ENCODE results near the gene M1AP.
"Not testable (repeated sequence)": the region's sequence is repeated elsewhere in the genome, so short reads cannot be mapped to it uniquely, and the experiment has no call there.

The M1AP gene

GRCh38 chr2:74571058-74571457 is 77.1 kb downstream of the M1AP start:
- in situ Hi-C loops (cut with HindIII; ENCODE audit: low sequenced_read_pairs), result no loop called here

GRCh38 chr2:74569686-74570085 is 78.4 kb downstream of the M1AP start:
- in situ Hi-C loops (cut with HindIII; ENCODE audit: low sequenced_read_pairs), result no loop called here

- in situ Hi-C loops (cut with HindIII; ENCODE audit: low sequenced_read_pairs), result no loop called here
These were observed 80.2 kb downstream of the M1AP start for GRCh38 chr2:74567881-74568280.

GRCh38 chr2:74566754-74567085 is 81.4 kb downstream of the M1AP start:
- in situ Hi-C loops (cut with HindIII; ENCODE audit: low sequenced_read_pairs), result no loop called here

- in situ Hi-C loops (cut with HindIII; ENCODE audit: low sequenced_read_pairs), result no loop called here
These were observed 81.9 kb downstream of the M1AP start for GRCh38 chr2:74566076-74566753.

GRCh38 chr2:74564222-74564621 is 83.9 kb downstream of the M1AP start:
- in situ Hi-C loops (cut with HindIII; ENCODE audit: low sequenced_read_pairs), result no loop called here

- in situ Hi-C loops (cut with HindIII; ENCODE audit: low sequenced_read_pairs), result no loop called here
These were observed 85.9 kb downstream of the M1AP start for GRCh38 chr2:74562126-74562775.

- in situ Hi-C loops (cut with HindIII; ENCODE audit: low sequenced_read_pairs), result not testable (repeated sequence)
These were observed 87.1 kb downstream of the M1AP start for GRCh38 chr2:74561022-74561421.

- in situ Hi-C loops (cut with HindIII; ENCODE audit: low sequenced_read_pairs), result no loop called here
These were observed 87.5 kb downstream of the M1AP start for GRCh38 chr2:74560591-74560990.

- in situ Hi-C loops (cut with HindIII; ENCODE audit: low sequenced_read_pairs), result no loop called here
These were observed 88.2 kb downstream of the M1AP start for GRCh38 chr2:74559912-74560311.

- in situ Hi-C loops (cut with HindIII; ENCODE audit: low sequenced_read_pairs), result no loop called here
These were observed 89.6 kb downstream of the M1AP start for GRCh38 chr2:74558284-74559230.

- in situ Hi-C loops (cut with HindIII; ENCODE audit: low sequenced_read_pairs), result no loop called here
These were observed 91.2 kb downstream of the M1AP start for GRCh38 chr2:74556831-74557370.

- in situ Hi-C loops (cut with HindIII; ENCODE audit: low sequenced_read_pairs), result no loop called here
These were observed 92.0 kb downstream of the M1AP start for GRCh38 chr2:74556159-74556558.

GRCh38 chr2:74555610-74556103 is 92.5 kb downstream of the M1AP start:
- in situ Hi-C loops (cut with HindIII; ENCODE audit: low sequenced_read_pairs), result no loop called here

- in situ Hi-C loops (cut with HindIII; ENCODE audit: low sequenced_read_pairs), result no loop called here
These were observed 93.2 kb downstream of the M1AP start for GRCh38 chr2:74554820-74555531.

- in situ Hi-C loops (cut with HindIII; ENCODE audit: low sequenced_read_pairs), result no loop called here
These were observed 94.0 kb downstream of the M1AP start, which contains the start of the genes DOK1 and LOXL3 for GRCh38 chr2:74553892-74554819. DOK1 (plus strand) TSS chr2:74554720; CDS start chr2:74554755, 35 bp downstream. LOXL3 (minus strand) TSS chr2:74553942; CDS start chr2:74552634, 1,308 bp downstream.

- in situ Hi-C loops (cut with HindIII; ENCODE audit: low sequenced_read_pairs), result no loop called here
These were observed 95.0 kb downstream of the M1AP start for GRCh38 chr2:74552914-74553811.

Measured in endothelial cell of hepatic sinusoid (primary cell).